HG03025 (cell line): ENCODE data around the gene FCMR.
A peak's percentile ranks its signal among the peaks of the same experiment; 100 is the strongest.
"Not testable (repeated sequence)": the region's sequence is repeated elsewhere in the genome, so short reads cannot be mapped to it uniquely, and the experiment has no call there.

Experiments used
- ATAC-seq: cut with Tn5 transposase; IDR thresholded peaks from one replicate; pipeline ENCODE4 v1.9.1; 2021; ENCODE audit warnings: mild to moderate bottlenecking, moderate library complexity; ENCODE audit not compliant: unreplicated experiment, low FRiP score

Gene FCMR

GRCh38 chr1:206924592-206925105, 2.9 kb upstream of the FCMR start:
- no peak for ATAC-seq

GRCh38 chr1:206923961-206924557, 2.3 kb upstream of the FCMR start:
- not testable (repeated sequence) for ATAC-seq

GRCh38 chr1:206923009-206923960, 1.5 kb upstream of the FCMR start:
- ATAC-seq: peak; percentile 51

- no peak for ATAC-seq
Observed at GRCh38 chr1:206922524-206922923, 783 bp upstream of the FCMR start.

- no peak for ATAC-seq
Observed at GRCh38 chr1:206918076-206918475, 3.7 kb downstream of the FCMR start.

GRCh38 chr1:206916000-206916709, 5.6 kb downstream of the FCMR start:
- ATAC-seq: no peak

- ATAC-seq: no peak
Observed at GRCh38 chr1:206915030-206915735, 6.6 kb downstream of the FCMR start.

- no peak for ATAC-seq
Observed at GRCh38 chr1:206913766-206914537, 7.8 kb downstream of the FCMR start.

- no peak for ATAC-seq
Observed at GRCh38 chr1:206912445-206913095, 9.2 kb downstream of the FCMR start.

GRCh38 chr1:206911064-206911663, 10.6 kb downstream of the FCMR start:
- no peak for ATAC-seq

GRCh38 chr1:206909883-206910318, 11.8 kb downstream of the FCMR start:
- ATAC-seq: no peak

- no peak for ATAC-seq
Observed at GRCh38 chr1:206909161-206909882, 12.4 kb downstream of the FCMR start.

- no peak for ATAC-seq
Observed at GRCh38 chr1:206908038-206908437, 13.7 kb downstream of the FCMR start.

GRCh38 chr1:206907304-206907991, 14.3 kb downstream of the FCMR start:
- no peak for ATAC-seq

GRCh38 chr1:206905295-206906164, 16.2 kb downstream of the FCMR start:
- no peak for ATAC-seq

GRCh38 chr1:206904423-206905142, 17.2 kb downstream of the FCMR start:
- no peak for ATAC-seq
